HepG2 (cell line): ENCODE measurements around the gene MSH4. TPM values are rescaled to one million over a fixed set of nuclear protein-coding genes. Genes with fewer than 3 reads are reported as not detected.

Experiments
- ATAC-seq: fragments of 200-7000 bp; cut with Tn5 transposase; 3 replicates; pipeline ENCODE4 v1.9.1; 2020; ENCODE audit warnings: mild to moderate bottlenecking, moderate library complexity
- BruUV-seq: library from RNA; stranded (reverse); fragments of 400-500 nt; replicated peaks from 2 replicates; lab custom pipeline; 2021; lab: Mats Ljungman, UMichigan
- CTCF ChIA-PET: fragments of 300-600 bp; formaldehyde crosslinking; extraction: SDS; loops from one replicate; lab custom pipeline; 2021; ENCODE audit warnings: low total read pairs, inconsistent platforms, low intra/inter-chr PET ratio; lab: Yijun Ruan, JAX
- POLR2A ChIA-PET: fragments of 350-600 bp; sonication (Branson Sonifier 250); formaldehyde crosslinking; loops from one replicate; lab custom pipeline; 2020; ENCODE audit warnings: antibody characterized with exemption, inconsistent platforms; lab: Yijun Ruan, JAX
- DNase-seq: peaks from one replicate; pipeline ENCODE4 v3.0.0-alpha.2; 2015; ENCODE audit warnings: low spot score
- FAIRE-seq: peaks from 3 replicates; lab custom pipeline; 2011; peaks lifted over from hg19 to GRCh38; lab: Jason Lieb, UNC
- H2AFZ ChIP-seq: one replicate; pipeline ENCODE4 v1.6.1; 2011; ENCODE audit warnings: low read length, inconsistent platforms
- H3K27ac ChIP-seq: fragments of 300-600 bp; 3 replicates; pipeline ENCODE4 v1.8.0; 2011; ENCODE audit warnings: mixed run types, mild to moderate bottlenecking, mixed read lengths, low read length, inconsistent platforms; ENCODE audit not compliant: insufficient read depth; ENCODE audit errors: extremely low read length
- H3K27me3 ChIP-seq, 2 experiments: fragments of 200-600 bp in 1 of 2; 2 replicates in 1 of 2; 3 replicates in 1 of 2; pipeline versions ENCODE4 v1.6.0 to v1.8.0; 2011; ENCODE audit warnings: low read length in 2 of 2, mild to moderate bottlenecking in 2 of 2, moderate library complexity in 2 of 2, inconsistent platforms in 1 of 2; ENCODE audit not compliant: insufficient read depth in 2 of 2, control insufficient read depth in 1 of 2
- H3K36me3 ChIP-seq, 2 experiments: fragments of 200-600 bp in 1 of 2; replicated peaks in 1 of 2; 2 replicates in 1 of 2; 3 replicates in 1 of 2; pipeline versions ENCODE4 v1.5.1 to v1.8.0; 2011; ENCODE audit warnings: low read length in 2 of 2, inconsistent platforms in 1 of 2; ENCODE audit not compliant: insufficient read depth in 2 of 2, control insufficient read depth in 1 of 2
- H3K4me1 ChIP-seq: 2 replicates; pipeline ENCODE4 v1.5.1; 2012; ENCODE audit warnings: low read length, inconsistent platforms; ENCODE audit not compliant: insufficient read depth
- H3K4me2 ChIP-seq: 2 replicates; pipeline ENCODE4 v1.6.0; 2011; ENCODE audit warnings: low read depth, low read length, inconsistent platforms
- H3K4me3 ChIP-seq, 3 experiments: fragments of 200-600 bp in 1 of 3; sonication (generic), shearing (Covaris generic) in 1 of 3; replicated peaks in 1 of 3; 2 replicates each; pipeline ENCODE4 v1.5.1; 2011 to 2016; ENCODE audit warnings: low read length in 3 of 3, inconsistent platforms in 2 of 3, low read depth in 2 of 3, mild to moderate bottlenecking in 2 of 3, control low read depth in 1 of 3, mixed read lengths in 1 of 3; ENCODE audit not compliant: insufficient read depth in 1 of 3
- H3K79me2 ChIP-seq: one replicate; pipeline ENCODE4 v1.6.1; 2011; ENCODE audit warnings: low read length, inconsistent platforms; ENCODE audit not compliant: insufficient read depth
- H3K9ac ChIP-seq: 2 replicates; pipeline ENCODE4 v1.6.0; 2011; ENCODE audit warnings: mild to moderate bottlenecking, low read depth, low read length, inconsistent platforms; ENCODE audit not compliant: insufficient read depth
- H3K9me3 ChIP-seq: 2 replicates; pipeline ENCODE4 v1.5.1; 2012; ENCODE audit warnings: mild to moderate bottlenecking, low read length
- H4K20me1 ChIP-seq: 2 replicates; pipeline ENCODE4 v1.6.0; 2011; ENCODE audit warnings: inconsistent platforms, mild to moderate bottlenecking, low read length, moderate library complexity; ENCODE audit not compliant: insufficient read depth
- PLRG1 ChIP-seq: fragments of 450-650 bp; conservative IDR thresholded peaks from 2 replicates; pipeline ENCODE4 v1.6.1; 2016
- SNRNP70 ChIP-seq: fragments of 200-400 bp; formaldehyde crosslinking; IDR thresholded peaks from 2 replicates; pipeline ENCODE4 v1.6.1; 2017; ENCODE audit warnings: mild to moderate bottlenecking, low read depth, low read length, moderate library complexity
- ZNF276 ChIP-seq: sonication (generic); formaldehyde crosslinking; IDR thresholded peaks from 2 replicates; pipeline ENCODE4 v1.4.0; 2020; ENCODE audit warnings: mild to moderate bottlenecking, low read depth, missing genetic modification reagents
- ZNF362 ChIP-seq: sonication (generic); formaldehyde crosslinking; IDR thresholded peaks from 2 replicates; pipeline ENCODE4 v1.4.0; 2020; ENCODE audit warnings: missing genetic modification reagents, mild to moderate bottlenecking, borderline replicate concordance
- ZNF556 ChIP-seq: sonication (generic); formaldehyde crosslinking; IDR thresholded peaks from 2 replicates; pipeline ENCODE4 v1.4.0; 2020; ENCODE audit warnings: mild to moderate bottlenecking, missing genetic modification reagents, borderline replicate concordance
- in situ Hi-C: cut with HindIII; loops from 2 replicates; pipeline ENCODE4 v1.10.0; 2017; ENCODE audit warnings: low pct_unique_long_range_greater_than_20kb; ENCODE audit not compliant: extremely low pct_ligation_motif_present
- intact Hi-C: fragments of 100-400 bp; cut with micrococcal nuclease; formaldehyde crosslinking; loops from one replicate; pipeline ENCODE4 v1.10.0; 2022; ENCODE audit not compliant: unreplicated experiment
- polyA plus RNA-seq, 8 experiments: library from polyadenylated mRNA; depleted of rRNA in 3 of 8; stranded (reverse) in 7 of 8; unstranded in 1 of 8; fragments of >200 nt; fragmentation: Illumina TruSeq in 4 of 8; extraction: Trizol in 4 of 8; gene quantifications; 2 replicates each; pipeline versions ENCODE4 v1.2.1 to v1.2.3, GENCODE V29; 2011 to 2016; ENCODE audit warnings: low read depth in 4 of 8, missing spikeins in 1 of 8, mixed read lengths in 1 of 8; ENCODE audit not compliant: insufficient read depth in 1 of 8
- total RNA-seq, 5 experiments: library from RNA; depleted of rRNA; stranded (reverse); fragments of >200 nt; fragmentation: Illumina TruSeq; extraction: Trizol; gene quantifications; 2 replicates each; pipeline ENCODE4 v1.2.3, GENCODE V29; 2016; ENCODE audit warnings: low read depth in 1 of 5

Gene MSH4
- total and polyA plus RNA-seq, 2 of the 13 experiments (the other 11 are each of a cell fraction or from before 2014, with no cell fraction given) = 0.01 to 0.09 TPM

GRCh38 chr1:75855010-75855409 is 58.3 kb downstream of the MSH4 start (continued):
- TF ChIP-seq ZNF362 (peak; percentile 43; the same call in 1 of the 2 replicates), ZNF276 (CRISPR knock-in tag) (no peak)

- CTCF ChIA-PET = no interaction called here
- Histone ChIP-seq H2AFZ (no peak overlapping the region), H4K20me1 (no peaks in the 10 kb centered on the region), H3K4me3 (no peak overlapping the region), H3K4me1 (peaks cover 17% of the 10 kb centered on the region), H3K36me3 (no peaks in the 10 kb centered on the region), H3K4me2 (no peak overlapping the region), H3K27me3 (no peaks in the 10 kb centered on the region), H3K79me2 (no peaks in the 10 kb centered on the region), H3K27ac (no peak overlapping the region), H3K9me3 (no peaks in the 10 kb centered on the region), H3K9ac (no peak overlapping the region)
- no TSS peak for BruUV-seq
- FAIRE-seq (no peak), ATAC-seq (no peak), DNase-seq (no peak)
- in situ Hi-C loops = no loop called here
- no peak for TF ChIP-seq SNRNP70
- no peak for TF ChIP-seq ZNF556 (CRISPR knock-in tag)
- no peak for TF ChIP-seq PLRG1
- POLR2A ChIA-PET = no interaction called here
- intact Hi-C loops = no loop called here
Measured at GRCh38 chr1:75855734-75856133, 59.1 kb downstream of the MSH4 start.
